Activated T-helper 1 cell treated with Interleukin-2 at 50 U/mL for 16 hours (primary cell): ENCODE measurements around the gene MAG.
"Not testable (repeated sequence)": the region's sequence is repeated elsewhere in the genome, so short reads cannot be mapped to it uniquely, and the experiment has no call there.

ENCODE experiments used
- DNase-seq: peaks from one replicate; pipeline ENCODE4 v3.0.0-alpha.2; 2020; ENCODE audit warnings: low read depth

MAG gene

DNA sequence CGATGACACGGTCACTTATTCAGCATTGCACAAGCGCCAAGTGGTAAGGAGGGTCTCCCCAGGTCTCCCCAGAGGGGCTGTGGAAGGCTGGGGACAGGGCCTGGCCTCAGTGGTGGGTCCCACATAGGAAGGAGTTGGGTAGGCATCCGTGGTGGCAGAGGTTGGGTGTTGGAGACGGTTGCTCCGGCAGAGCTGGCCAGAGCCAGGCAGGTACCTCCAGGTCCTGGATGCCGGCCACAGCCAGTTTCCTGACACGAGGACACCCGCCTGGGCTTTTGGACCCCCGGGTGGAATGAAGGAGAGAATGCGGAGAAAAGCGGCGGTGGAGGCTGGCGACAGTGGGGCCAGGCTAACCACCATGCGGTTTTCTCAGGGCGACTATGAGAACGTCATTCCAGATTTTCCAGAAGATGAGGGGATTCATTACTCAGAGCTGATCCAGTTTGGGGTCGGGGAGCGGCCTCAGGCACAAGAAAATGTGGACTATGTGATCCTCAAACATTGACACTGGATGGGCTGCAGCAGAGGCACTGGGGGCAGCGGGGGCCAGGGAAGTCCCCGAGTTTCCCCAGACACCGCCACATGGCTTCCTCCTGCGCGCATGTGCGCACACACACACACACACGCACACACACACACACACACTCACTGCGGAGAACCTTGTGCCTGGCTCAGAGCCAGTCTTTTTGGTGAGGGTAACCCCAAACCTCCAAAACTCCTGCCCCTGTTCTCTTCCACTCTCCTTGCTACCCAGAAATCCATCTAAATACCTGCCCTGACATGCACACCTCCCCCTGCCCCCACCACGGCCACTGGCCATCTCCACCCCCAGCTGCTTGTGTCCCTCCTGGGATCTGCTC is 54.5 kb downstream of the MAG start:
- DNase-seq = peak; percentile 53

DNA sequence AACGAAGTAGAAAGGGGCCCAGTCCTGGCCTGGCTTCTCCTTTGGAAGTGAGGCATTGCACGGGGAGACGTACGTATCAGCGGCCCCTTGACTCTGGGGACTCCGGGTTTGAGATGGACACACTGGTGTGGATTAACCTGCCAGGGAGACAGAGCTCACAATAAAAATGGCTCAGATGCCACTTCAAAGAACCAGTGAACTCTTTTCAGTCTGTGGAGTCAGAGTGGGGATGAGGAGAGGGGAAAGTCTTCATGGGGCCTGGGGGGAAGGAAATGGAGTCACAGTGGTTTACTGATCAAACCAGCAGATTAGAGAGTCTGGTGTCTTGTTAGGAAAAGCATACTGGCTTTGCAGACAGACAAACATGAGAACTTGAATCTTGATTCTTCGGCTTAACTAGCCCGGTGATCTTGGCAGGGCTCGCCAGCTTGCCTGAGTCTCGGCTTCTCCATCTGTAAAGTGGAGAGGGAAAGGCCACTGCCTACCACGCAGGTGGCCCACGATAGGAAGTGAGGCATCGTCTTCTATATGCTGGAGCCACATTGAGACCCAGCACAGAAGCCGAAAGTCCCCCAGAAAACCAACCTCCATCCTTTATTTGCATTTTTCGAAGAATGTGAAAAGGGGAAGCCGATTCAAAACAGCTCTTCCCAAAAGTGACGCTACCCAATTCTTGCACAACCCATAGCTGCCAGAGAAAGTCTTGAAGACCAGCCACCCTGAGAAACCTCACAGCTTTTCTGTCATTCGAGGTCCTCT is 55.4 kb downstream of the MAG start, which contains the start of gene FFAR1:
FFAR1 (plus strand) TSS at position 732 of the 759 bp plus-strand sequence. CDS start 3,650 bp downstream, outside the sequence.
- no peak for DNase-seq

DNA sequence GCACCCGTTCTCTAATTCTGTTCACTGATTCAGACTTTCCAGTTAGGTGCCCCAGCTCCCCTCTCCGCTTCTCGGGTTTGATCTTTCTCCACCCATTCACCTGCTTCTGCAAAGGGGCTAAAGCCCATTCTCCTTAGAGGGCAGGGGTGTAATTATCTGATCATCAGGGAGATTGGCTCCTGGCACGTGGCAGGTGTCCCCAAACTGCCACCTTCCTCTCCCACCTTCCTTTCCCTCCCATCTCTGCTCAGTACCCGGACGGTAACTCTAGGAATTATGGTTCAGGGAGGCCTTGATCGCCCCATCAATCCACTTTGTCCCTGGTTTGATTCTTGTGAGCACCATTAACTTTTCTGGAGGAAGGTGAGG is 56.0 kb downstream of the MAG start:
- DNase-seq = no peak

GRCh38 chr19:35348911-35349611 is 57.1 kb downstream of the MAG start:
- no peak for DNase-seq

GRCh38 chr19:35349614-35350521 is 57.9 kb downstream of the MAG start:
- no peak for DNase-seq

DNA sequence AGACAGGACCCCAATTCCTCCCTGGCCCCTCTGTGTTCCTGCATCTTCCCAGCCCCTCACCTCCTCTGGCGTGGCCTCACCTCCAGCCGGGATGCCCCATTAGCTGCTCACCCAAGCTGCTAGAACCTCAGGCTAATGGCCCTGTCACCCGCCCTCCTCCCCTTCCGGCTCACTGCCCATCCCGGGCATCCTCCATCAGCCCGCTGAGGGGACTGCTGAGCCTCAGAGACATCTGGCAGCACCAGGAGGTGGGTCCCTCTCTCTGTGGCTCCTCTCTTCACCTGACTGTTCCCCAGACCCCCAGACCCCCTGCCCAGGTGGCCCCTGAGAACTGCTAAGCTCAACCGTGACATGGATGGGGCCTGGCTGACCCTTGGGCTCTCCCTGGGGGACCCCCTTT is 58.6 kb downstream of the MAG start:
- DNase-seq = no peak

DNA sequence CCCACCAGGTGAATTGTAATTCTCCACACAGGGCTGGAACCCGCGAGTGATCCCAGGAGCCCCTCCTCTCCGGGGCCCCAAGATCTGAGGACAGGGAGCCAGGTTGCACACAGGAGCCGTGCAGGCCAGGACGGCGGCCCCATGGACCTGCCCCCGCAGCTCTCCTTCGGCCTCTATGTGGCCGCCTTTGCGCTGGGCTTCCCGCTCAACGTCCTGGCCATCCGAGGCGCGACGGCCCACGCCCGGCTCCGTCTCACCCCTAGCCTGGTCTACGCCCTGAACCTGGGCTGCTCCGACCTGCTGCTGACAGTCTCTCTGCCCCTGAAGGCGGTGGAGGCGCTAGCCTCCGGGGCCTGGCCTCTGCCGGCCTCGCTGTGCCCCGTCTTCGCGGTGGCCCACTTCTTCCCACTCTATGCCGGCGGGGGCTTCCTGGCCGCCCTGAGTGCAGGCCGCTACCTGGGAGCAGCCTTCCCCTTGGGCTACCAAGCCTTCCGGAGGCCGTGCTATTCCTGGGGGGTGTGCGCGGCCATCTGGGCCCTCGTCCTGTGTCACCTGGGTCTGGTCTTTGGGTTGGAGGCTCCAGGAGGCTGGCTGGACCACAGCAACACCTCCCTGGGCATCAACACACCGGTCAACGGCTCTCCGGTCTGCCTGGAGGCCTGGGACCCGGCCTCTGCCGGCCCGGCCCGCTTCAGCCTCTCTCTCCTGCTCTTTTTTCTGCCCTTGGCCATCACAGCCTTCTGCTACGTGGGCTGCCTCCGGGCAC is 59.6 kb downstream of the MAG start:
- DNase-seq = no peak

- no peak for DNase-seq
These were observed 60.2 kb downstream of the MAG start for GRCh38 chr19:35352177-35352447.

- peak; percentile 35 for DNase-seq
These were observed 60.7 kb downstream of the MAG start for GRCh38 chr19:35352448-35353304.

DNA sequence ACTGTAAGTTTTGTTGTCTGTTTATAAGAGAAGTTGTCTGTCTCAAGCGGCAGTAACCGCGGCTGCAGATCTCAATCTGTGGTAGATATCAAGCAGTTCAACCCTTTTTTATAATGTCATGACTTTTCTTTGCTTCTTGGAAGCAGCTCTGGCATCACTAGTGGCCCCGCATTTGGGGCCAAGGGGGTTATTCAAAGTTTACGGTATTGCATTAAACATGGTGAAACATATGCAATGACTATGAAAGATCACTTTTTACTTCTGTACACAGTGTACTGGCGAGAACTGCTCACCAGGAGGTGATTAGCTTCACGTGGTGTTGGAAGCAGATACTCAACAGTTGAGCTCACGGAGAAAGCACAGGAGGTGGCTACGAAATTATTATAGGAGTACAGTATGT is 61.7 kb downstream of the MAG start:
- DNase-seq = no peak

DNA sequence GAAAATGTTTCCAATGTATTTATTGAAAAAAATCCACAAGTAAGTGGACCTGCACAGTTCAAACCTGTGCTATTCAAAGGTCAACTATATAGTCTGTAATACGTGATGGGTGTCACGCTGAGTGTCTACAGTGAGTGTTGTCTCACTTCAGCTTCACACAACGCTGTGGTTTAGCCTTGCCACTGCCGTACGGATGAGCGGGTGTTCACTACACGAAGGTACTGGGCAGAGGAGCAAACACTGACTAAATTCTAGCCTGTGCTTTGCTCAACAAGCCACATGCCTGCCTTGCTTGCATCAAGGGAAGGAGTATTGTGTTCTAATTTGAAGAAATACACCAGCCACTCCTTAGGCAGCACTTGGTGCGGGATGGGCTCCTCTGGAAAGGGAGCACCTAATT is 62.9 kb downstream of the MAG start:
- DNase-seq = no peak

DNA sequence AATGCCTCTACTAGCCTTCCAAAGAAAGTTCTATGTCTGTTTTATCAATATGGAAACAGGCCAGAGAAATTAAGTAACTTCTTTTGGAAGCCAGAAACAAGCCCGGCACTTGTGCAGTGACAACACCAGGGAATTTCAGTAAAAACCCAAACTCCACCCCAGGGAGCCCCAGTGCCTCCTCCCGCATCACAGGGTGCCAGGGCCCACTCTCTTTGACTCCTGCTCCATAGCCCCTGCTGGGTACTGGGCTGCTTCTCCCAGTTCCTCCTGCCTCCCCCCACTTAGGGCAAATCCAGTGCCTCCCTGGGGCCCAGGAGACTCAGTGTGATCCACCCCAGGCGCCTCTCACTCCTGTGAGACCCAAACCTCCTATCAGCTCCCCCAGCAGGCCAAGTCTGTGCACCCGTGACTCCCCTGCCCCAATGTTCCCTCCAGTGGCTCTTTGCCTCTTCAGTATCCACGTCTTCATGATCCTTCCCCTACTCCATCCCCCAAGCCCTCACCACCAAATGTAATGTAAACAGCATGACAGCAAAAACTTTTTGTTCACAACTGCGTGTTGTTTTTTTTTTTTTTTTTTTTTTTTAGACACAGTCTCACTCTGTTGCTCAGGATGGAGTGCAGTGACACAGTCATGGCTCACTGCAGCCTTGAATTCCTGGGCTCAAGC is 64.0 kb downstream of the MAG start:
- DNase-seq = no peak

GRCh38 chr19:35357867-35358573 is 66.1 kb downstream of the MAG start, which contains the start of gene FFAR3:
Gene FFAR3 (plus strand): TSS chr19:35358460. CDS start chr19:35358891, 431 bp downstream.
- DNase-seq = no peak

- not testable (repeated sequence) for DNase-seq
These were observed 66.9 kb downstream of the MAG start for GRCh38 chr19:35358834-35359233.

DNA sequence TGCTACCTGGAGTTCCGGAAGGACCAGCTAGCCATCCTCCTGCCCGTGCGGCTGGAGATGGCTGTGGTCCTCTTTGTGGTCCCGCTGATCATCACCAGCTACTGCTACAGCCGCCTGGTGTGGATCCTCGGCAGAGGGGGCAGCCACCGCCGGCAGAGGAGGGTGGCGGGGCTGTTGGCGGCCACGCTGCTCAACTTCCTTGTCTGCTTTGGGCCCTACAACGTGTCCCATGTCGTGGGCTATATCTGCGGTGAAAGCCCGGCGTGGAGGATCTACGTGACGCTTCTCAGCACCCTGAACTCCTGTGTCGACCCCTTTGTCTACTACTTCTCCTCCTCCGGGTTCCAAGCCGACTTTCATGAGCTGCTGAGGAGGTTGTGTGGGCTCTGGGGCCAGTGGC is 67.4 kb downstream of the MAG start:
- DNase-seq = not testable (repeated sequence)

DNA sequence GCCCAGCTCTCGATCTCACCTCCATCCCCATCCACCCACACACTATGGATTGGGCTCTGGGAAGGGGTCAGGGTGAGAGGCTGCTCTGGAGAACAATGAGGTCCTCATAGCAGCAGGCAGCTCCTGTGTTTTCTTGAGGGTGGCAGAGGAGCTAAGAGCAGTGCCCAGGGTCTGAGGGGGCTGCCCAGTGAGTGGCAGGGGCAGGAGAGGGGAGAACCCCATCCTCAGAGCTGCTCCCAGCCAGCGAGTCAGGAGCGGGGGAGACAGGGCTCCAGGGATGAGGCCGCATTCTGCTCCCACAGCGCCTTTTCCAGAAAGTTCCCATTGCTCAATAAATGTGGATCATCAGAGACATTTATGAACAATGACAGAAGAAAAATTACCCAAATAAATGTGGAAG is 68.1 kb downstream of the MAG start:
- not testable (repeated sequence) for DNase-seq

- no peak for DNase-seq
These were observed 69.0 kb downstream of the MAG start for GRCh38 chr19:35360880-35361420.

GRCh38 chr19:35362261-35363000 is 70.5 kb downstream of the MAG start:
- no peak for DNase-seq
